Mesenchymal stem cell (in vitro differentiated cells and primary cell): ENCODE results near the gene ARMC9.
A peak's percentile ranks its signal among the peaks of the same experiment; 100 is the strongest.

Experiments
- DNase-seq: peaks from one replicate; pipeline ENCODE4 v3.0.0-alpha.2; 2013
- H2AFZ ChIP-seq: one replicate; pipeline ENCODE4 v1.6.1; 2013; ENCODE audit warnings: low read depth, mild to moderate bottlenecking, control low read depth, inconsistent platforms, low read length, moderate library complexity
- H2AK5ac ChIP-seq: 2 replicates; pipeline ENCODE4 v1.6.1; 2013; ENCODE audit warnings: low read length, moderate library complexity, mild to moderate bottlenecking, inconsistent platforms; ENCODE audit not compliant: severe bottlenecking
- H2BK120ac ChIP-seq: one replicate; pipeline ENCODE4 v1.6.1; 2013; ENCODE audit warnings: low read depth, mild to moderate bottlenecking, inconsistent platforms, low read length, moderate library complexity
- H2BK12ac ChIP-seq, 2 experiments: one replicate each; pipeline ENCODE4 v1.6.1; 2013; ENCODE audit warnings: inconsistent platforms in 2 of 2, low read length in 2 of 2, mild to moderate bottlenecking in 2 of 2, moderate library complexity in 2 of 2, control low read depth in 1 of 2
- H2BK15ac ChIP-seq: one replicate; pipeline ENCODE4 v1.6.1; 2013; ENCODE audit warnings: mild to moderate bottlenecking, low read depth, inconsistent platforms; ENCODE audit not compliant: poor library complexity, severe bottlenecking
- H2BK5ac ChIP-seq: 2 replicates; pipeline ENCODE4 v1.6.1; 2013; ENCODE audit warnings: low read depth, mild to moderate bottlenecking, low read length, control low read depth, inconsistent platforms; ENCODE audit not compliant: poor library complexity, severe bottlenecking
- H3K14ac ChIP-seq, 2 experiments: one replicate each; pipeline ENCODE4 v1.6.1; 2013; ENCODE audit warnings: inconsistent platforms in 2 of 2, low read length in 2 of 2, control low read depth in 1 of 2, mild to moderate bottlenecking in 1 of 2, moderate library complexity in 1 of 2
- H3K18ac ChIP-seq, 2 experiments: one replicate each; pipeline ENCODE4 v1.6.1; 2013; ENCODE audit warnings: inconsistent platforms in 2 of 2, low read length in 2 of 2, control low read depth in 1 of 2, low read depth in 1 of 2, mild to moderate bottlenecking in 1 of 2
- H3K23ac ChIP-seq, 2 experiments: one replicate each; pipeline ENCODE4 v1.6.1; 2013; ENCODE audit warnings: inconsistent platforms in 2 of 2, low read length in 2 of 2, mild to moderate bottlenecking in 2 of 2, moderate library complexity in 2 of 2, control low read depth in 1 of 2
- H3K27ac ChIP-seq: 2 replicates; pipeline ENCODE4 v1.5.1; 2013; ENCODE audit warnings: mild to moderate bottlenecking, moderate library complexity, low read length, control low read depth, inconsistent platforms; ENCODE audit not compliant: poor library complexity, severe bottlenecking
- H3K27me3 ChIP-seq, 2 experiments: 2 replicates each; pipeline versions ENCODE4 v1.6.1 to v1.7.0; 2013; ENCODE audit warnings: low read length in 2 of 2, mild to moderate bottlenecking in 2 of 2, moderate library complexity in 2 of 2, control low read depth in 1 of 2, inconsistent platforms in 1 of 2; ENCODE audit not compliant: control insufficient read depth in 1 of 2, insufficient read depth in 1 of 2
- H3K36me3 ChIP-seq, 2 experiments: 2 replicates each; pipeline versions ENCODE4 v1.6.1 to v1.7.0; 2013; ENCODE audit warnings: low read length in 2 of 2, control low read depth in 1 of 2, inconsistent platforms in 1 of 2, low read depth in 1 of 2, mild to moderate bottlenecking in 1 of 2; ENCODE audit not compliant: insufficient read depth in 2 of 2, control insufficient read depth in 1 of 2
- H3K4ac ChIP-seq, 2 experiments: one replicate each; pipeline ENCODE4 v1.6.1; 2013; ENCODE audit warnings: inconsistent platforms in 2 of 2, low read length in 2 of 2, mild to moderate bottlenecking in 2 of 2, moderate library complexity in 2 of 2, control low read depth in 1 of 2, low read depth in 1 of 2
- H3K4me1 ChIP-seq: 2 replicates; pipeline ENCODE4 v1.6.1; 2013; ENCODE audit warnings: low read depth, low read length, control low read depth; ENCODE audit not compliant: control insufficient read depth, insufficient read depth
- H3K4me2 ChIP-seq: 2 replicates; pipeline ENCODE4 v1.6.1; 2013; ENCODE audit warnings: low read length, mild to moderate bottlenecking, inconsistent platforms; ENCODE audit not compliant: poor library complexity, severe bottlenecking
- H3K4me3 ChIP-seq, 2 experiments: 2 replicates each; pipeline versions ENCODE4 v1.5.1 to v1.7.0; 2013; ENCODE audit warnings: low read length in 2 of 2, mild to moderate bottlenecking in 2 of 2, control low read depth in 1 of 2, low read depth in 1 of 2; ENCODE audit not compliant: insufficient read depth in 1 of 2
- H3K79me1 ChIP-seq: replicated peaks from 2 replicates; pipeline ENCODE4 v1.6.1; 2013; ENCODE audit warnings: mild to moderate bottlenecking, control low read depth, low read length, inconsistent platforms; ENCODE audit not compliant: poor library complexity, severe bottlenecking
- H3K9ac ChIP-seq: 2 replicates; pipeline ENCODE4 v1.7.0; 2013; ENCODE audit warnings: mild to moderate bottlenecking, low read length, moderate library complexity
- H3K9me3 ChIP-seq: 2 replicates; pipeline ENCODE4 v1.7.0; 2013; ENCODE audit warnings: mild to moderate bottlenecking, low read length; ENCODE audit not compliant: control insufficient read depth
- H4K8ac ChIP-seq: one replicate; pipeline ENCODE4 v1.6.1; 2013; ENCODE audit warnings: inconsistent platforms, mild to moderate bottlenecking, low read length, moderate library complexity
- H4K91ac ChIP-seq: one replicate; pipeline ENCODE4 v1.6.1; 2013; ENCODE audit warnings: mild to moderate bottlenecking, low read length, inconsistent platforms
- WGBS: methylation state at CpG from one replicate; pipeline ENCODE4 v1.1.7; 2013; ENCODE audit warnings: mixed read lengths; 5-methylcytosine and 5-hydroxymethylcytosine counted together

ARMC9 gene

GRCh38 chr2:231326404-231326803 lies 128.0 kb downstream of the ARMC9 start:
- no peak overlapping the region for H2AK5ac ChIP-seq
- no peak overlapping the region for H3K18ac ChIP-seq
- no peak overlapping the region for H4K8ac ChIP-seq
- no peak overlapping the region for H3K14ac ChIP-seq
- DNase-seq = no peak
- H3K9me3 ChIP-seq = no peaks in the 10 kb centered on the region
- WGBS = 100% methylated on average over 1 of the region's 3 CpGs
- no peak overlapping the region for H3K4me3 ChIP-seq
- peaks cover 31 to 63% of the 10 kb centered on the region in 2 experiments for H3K36me3 ChIP-seq
- H2BK15ac ChIP-seq = no peak overlapping the region
- no peak overlapping the region for H2BK120ac ChIP-seq
- H3K79me1 ChIP-seq = peaks cover 5% of the 10 kb centered on the region
- H3K23ac ChIP-seq = no peak overlapping the region
- H4K91ac ChIP-seq = no peak overlapping the region
- H3K9ac ChIP-seq = no peak overlapping the region
- H3K4me2 ChIP-seq = no peak overlapping the region
- no peak overlapping the region for H2AFZ ChIP-seq
- H3K27ac ChIP-seq = no peak overlapping the region
- H2BK5ac ChIP-seq = no peak overlapping the region
- H3K4ac ChIP-seq = no peak overlapping the region
- H3K4me1 ChIP-seq = no peaks in the 10 kb centered on the region
- no peak overlapping the region for H2BK12ac ChIP-seq
- H3K27me3 ChIP-seq = no peaks in the 10 kb centered on the region

- DNase-seq = no peak
- peaks cover 15% of the 10 kb centered on the region for H3K79me1 ChIP-seq
- H3K4me3 ChIP-seq = no peak overlapping the region
- H4K8ac ChIP-seq = no peak overlapping the region
- H3K14ac ChIP-seq = no peak overlapping the region
- H3K27ac ChIP-seq = no peak overlapping the region
- no peak overlapping the region for H2BK15ac ChIP-seq
- no peak overlapping the region for H3K4ac ChIP-seq
- no peaks in the 10 kb centered on the region for H3K9me3 ChIP-seq
- no peak overlapping the region for H2BK5ac ChIP-seq
- H3K9ac ChIP-seq = no peak overlapping the region
- H2AFZ ChIP-seq = no peak overlapping the region
- H4K91ac ChIP-seq = no peak overlapping the region
- H2BK12ac ChIP-seq = no peak overlapping the region
- H3K36me3 ChIP-seq = peaks cover 55 to 74% of the 10 kb centered on the region in 2 experiments
- H3K4me1 ChIP-seq = peaks cover 7% of the 10 kb centered on the region
- no peak overlapping the region for H2BK120ac ChIP-seq
- no peak overlapping the region for H3K4me2 ChIP-seq
- no peak overlapping the region for H3K23ac ChIP-seq
- no peaks in the 10 kb centered on the region for H3K27me3 ChIP-seq
- no peak overlapping the region for H3K18ac ChIP-seq
- 98% methylated on average over 4 of the region's 8 CpGs for WGBS
- H2AK5ac ChIP-seq = no peak overlapping the region
Measured at GRCh38 chr2:231330311-231330710, 131.9 kb downstream of the ARMC9 start.

- Histone ChIP-seq H4K8ac (no peak overlapping the region), H3K27me3 (no peaks in the 10 kb centered on the region), H3K9me3 (no peaks in the 10 kb centered on the region), H2AK5ac (no peak overlapping the region), H2AFZ (no peak overlapping the region), H3K9ac (no peak overlapping the region), H3K4ac (no peak overlapping the region), H2BK15ac (no peak overlapping the region), H2BK12ac (no peak overlapping the region), H2BK120ac (no peak overlapping the region), H4K91ac (no peak overlapping the region), H3K27ac (no peak overlapping the region), H3K18ac (no peak overlapping the region), H3K36me3 (peaks cover 55 to 76% of the 10 kb centered on the region in 2 experiments), H3K23ac (no peak overlapping the region), H3K4me3 (no peak overlapping the region), H2BK5ac (no peak overlapping the region), H3K79me1 (peaks cover 20% of the 10 kb centered on the region), H3K14ac (no peak overlapping the region), H3K4me2 (no peak overlapping the region), H3K4me1 (peaks cover 7% of the 10 kb centered on the region)
- DNase-seq = no peak
- 84% methylated on average over 7 of the region's 7 CpGs for WGBS
Measured at GRCh38 chr2:231331533-231331932, 133.1 kb downstream of the ARMC9 start.

GRCh38 chr2:231332388-231332787 lies 134.0 kb downstream of the ARMC9 start:
- no peaks in the 10 kb centered on the region for H3K27me3 ChIP-seq
- H3K9ac ChIP-seq = no peak overlapping the region
- H4K91ac ChIP-seq = no peak overlapping the region
- H3K79me1 ChIP-seq = peaks cover 22% of the 10 kb centered on the region
- no peak overlapping the region for H3K4me3 ChIP-seq
- H2BK5ac ChIP-seq = no peak overlapping the region
- H2BK12ac ChIP-seq = no peak overlapping the region
- no peak overlapping the region for H3K18ac ChIP-seq
- no peak for DNase-seq
- 85% methylated on average over 6 of the region's 6 CpGs for WGBS
- no peak overlapping the region for H2BK15ac ChIP-seq
- H2AFZ ChIP-seq = no peak overlapping the region
- H3K4me2 ChIP-seq = no peak overlapping the region
- H3K27ac ChIP-seq = no peak overlapping the region
- peaks cover 58 to 76% of the 10 kb centered on the region in 2 experiments for H3K36me3 ChIP-seq
- H3K4ac ChIP-seq = no peak overlapping the region
- H4K8ac ChIP-seq = peak overlapping the region; percentile 43
- no peaks in the 10 kb centered on the region for H3K9me3 ChIP-seq
- no peak overlapping the region for H2BK120ac ChIP-seq
- no peak overlapping the region for H3K14ac ChIP-seq
- no peak overlapping the region for H3K23ac ChIP-seq
- H2AK5ac ChIP-seq = no peak overlapping the region
- peaks cover 7% of the 10 kb centered on the region for H3K4me1 ChIP-seq
